Endothelial cell of umbilical vein (primary cell): ENCODE data around the gene CCDC40.

Experiments used
- POLR2A ChIP-seq: IDR thresholded peaks from 2 replicates; pipeline ENCODE4 v1.6.1; 2012; ENCODE audit warnings: low read depth, mild to moderate bottlenecking, control low read depth, low read length
- TF ChIP-seq, protein P1 (sequence below), 2 donors: IDR thresholded peaks; 1 replicate in 1 of 2; 2 replicates in 1 of 2; pipeline ENCODE4 v1.5.1; 2011; ENCODE audit warnings: low read length in 2 of 2, mild to moderate bottlenecking in 2 of 2, moderate library complexity in 2 of 2, control low read depth in 1 of 2, inconsistent platforms in 1 of 2, low read depth in 1 of 2; ENCODE audit not compliant: insufficient read depth in 1 of 2; ENCODE audit errors: extremely low read depth in 1 of 2

GRCh38 chr17:80097844-80098691, 61.6 kb downstream of the CCDC40 start:
- TF ChIP-seq, protein P1, sequence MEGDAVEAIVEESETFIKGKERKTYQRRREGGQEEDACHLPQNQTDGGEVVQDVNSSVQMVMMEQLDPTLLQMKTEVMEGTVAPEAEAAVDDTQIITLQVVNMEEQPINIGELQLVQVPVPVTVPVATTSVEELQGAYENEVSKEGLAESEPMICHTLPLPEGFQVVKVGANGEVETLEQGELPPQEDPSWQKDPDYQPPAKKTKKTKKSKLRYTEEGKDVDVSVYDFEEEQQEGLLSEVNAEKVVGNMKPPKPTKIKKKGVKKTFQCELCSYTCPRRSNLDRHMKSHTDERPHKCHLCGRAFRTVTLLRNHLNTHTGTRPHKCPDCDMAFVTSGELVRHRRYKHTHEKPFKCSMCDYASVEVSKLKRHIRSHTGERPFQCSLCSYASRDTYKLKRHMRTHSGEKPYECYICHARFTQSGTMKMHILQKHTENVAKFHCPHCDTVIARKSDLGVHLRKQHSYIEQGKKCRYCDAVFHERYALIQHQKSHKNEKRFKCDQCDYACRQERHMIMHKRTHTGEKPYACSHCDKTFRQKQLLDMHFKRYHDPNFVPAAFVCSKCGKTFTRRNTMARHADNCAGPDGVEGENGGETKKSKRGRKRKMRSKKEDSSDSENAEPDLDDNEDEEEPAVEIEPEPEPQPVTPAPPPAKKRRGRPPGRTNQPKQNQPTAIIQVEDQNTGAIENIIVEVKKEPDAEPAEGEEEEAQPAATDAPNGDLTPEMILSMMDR (IDR thresholded peaks at IDR 0.05; ENCODE audit: extremely low read depth in 1 of 2, insufficient read depth in 1 of 2, low read depth in 1 of 2, low read length in 2 of 2): no peak
- no peak for TF ChIP-seq POLR2A
